Activated CD8-positive, alpha-beta memory T cell treated with anti-CD3 and anti-CD28 coated beads, Interleukin-2, amount 50 U/mL, for 24 hours (primary cell): ENCODE measurements around the gene ZNF791.
"Not testable (repeated sequence)": the region's sequence is repeated elsewhere in the genome, so short reads cannot be mapped to it uniquely, and the experiment has no call there.

Source experiments
- DNase-seq: peaks from one replicate; pipeline ENCODE4 v3.0.0-alpha.2; 2020; ENCODE audit errors: extremely low read depth

The ZNF791 gene

DNA sequence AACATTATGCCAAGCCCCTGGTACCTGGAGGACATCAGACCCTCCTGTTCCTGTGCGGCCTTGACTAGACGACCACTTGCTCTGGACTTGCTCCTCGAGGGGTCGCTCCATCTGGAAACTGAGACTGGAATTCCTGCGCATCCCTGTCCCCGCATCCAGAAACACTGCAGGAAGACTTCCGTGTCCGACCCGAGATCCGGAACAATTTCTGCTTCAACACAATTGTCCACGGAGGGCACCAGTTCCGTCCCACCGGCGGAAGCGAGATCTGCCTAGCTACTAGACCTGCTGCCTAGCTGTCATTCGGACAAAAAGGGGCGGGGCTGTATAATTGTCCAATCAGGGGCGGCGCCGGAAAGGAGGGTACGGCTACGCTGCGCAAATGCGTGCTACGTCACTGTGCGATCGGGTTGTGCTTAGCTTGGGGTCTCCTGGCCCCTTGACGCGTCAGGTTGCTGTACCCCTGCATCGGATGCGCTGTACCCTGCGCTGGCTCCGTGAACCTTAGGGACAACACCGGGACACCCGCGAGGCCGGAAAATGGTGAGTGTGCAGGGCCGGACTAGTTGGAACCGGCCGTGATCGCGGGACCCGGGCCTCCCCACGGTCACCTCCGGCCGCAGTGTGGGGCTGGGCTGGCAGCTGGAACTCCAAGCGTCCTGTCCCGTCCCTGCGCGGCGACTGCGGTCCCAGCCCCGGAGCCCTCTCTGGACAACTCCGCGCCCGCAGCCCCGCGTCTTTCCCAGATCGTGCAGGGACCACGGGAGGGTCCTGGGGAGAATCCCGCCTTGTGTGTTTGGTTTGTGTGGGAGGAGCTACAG lies at the start of gene ZNF791, which contains the start of gene ZNF490:
TSS of gene ZNF791 (plus strand) at position 381 of the 821 bp plus-strand sequence. CDS start at position 541, 160 bp downstream.
TSS of gene ZNF490 (minus strand) at position 274 of the 821 bp plus-strand sequence. CDS start at position 141, 133 bp downstream.
- peak; percentile 99 for DNase-seq

DNA sequence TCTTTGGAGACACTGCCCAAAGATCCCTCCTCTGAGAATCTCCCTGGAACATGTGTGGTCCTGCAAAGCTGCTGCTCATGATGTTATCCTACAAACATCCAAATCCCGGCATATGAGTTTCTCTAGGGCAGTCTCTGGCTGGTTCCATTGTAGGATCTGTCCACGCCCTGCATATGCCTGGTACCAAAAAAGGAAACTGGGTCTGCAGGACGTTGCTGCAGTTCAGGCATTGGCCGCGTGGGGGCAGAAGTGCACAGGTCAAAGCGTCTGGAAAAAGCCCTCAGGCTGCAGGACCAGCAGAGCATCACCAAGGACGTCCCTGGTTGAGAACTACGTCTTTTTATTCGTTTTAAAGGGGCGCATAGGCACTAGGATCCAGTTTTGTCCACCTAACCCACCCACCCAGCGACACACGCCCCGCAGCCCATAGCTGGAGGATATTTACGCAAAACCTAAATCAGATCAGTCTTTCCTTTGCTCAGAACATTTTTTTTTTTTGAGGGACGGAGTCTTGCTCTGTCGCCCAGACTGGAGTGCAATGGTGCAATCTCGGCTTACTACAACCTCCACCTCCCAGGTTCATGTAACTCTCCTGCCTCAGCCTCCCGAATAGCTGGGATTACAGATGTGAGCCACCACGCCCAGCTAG lies 46.6 kb upstream of the ZNF791 start:
- peak; percentile 78 for DNase-seq

DNA sequence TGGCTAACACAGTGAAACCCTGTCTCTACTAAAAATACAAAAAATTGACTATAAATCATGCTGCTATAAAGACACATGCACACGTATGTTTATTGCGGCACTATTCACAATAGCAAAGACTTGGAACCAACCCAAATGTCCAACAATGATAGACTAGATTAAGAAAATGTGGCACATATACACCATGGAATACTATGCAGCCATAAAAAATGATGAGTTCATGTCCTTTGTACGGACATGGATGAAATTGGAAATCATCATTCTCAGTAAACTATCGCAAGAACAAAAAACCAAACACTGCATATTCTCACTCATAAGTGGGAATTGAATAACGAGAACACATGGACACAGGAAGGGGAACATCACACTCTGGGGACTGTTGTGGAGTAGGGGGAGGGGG lies 44.3 kb upstream of the ZNF791 start:
- not testable (repeated sequence) for DNase-seq

DNA sequence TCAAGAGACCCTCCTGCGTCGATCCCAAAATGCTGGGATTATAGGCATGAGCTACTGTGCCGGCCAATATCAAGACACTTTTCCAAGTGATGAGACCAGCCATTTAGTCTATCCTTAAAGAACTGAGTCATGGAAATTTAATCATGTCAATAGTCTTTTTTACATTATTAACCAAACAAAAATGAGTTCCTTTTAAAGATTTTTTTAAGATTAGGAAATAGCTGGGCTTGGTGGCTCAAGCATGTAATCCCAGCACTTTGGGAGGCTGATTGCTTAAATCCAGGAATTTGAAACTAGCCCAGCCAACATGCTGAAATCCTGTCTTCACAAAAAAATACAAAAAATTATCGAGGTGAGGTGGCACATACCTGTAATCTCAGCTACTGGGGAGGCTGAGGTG lies 42.8 kb upstream of the ZNF791 start:
- no peak for DNase-seq

DNA sequence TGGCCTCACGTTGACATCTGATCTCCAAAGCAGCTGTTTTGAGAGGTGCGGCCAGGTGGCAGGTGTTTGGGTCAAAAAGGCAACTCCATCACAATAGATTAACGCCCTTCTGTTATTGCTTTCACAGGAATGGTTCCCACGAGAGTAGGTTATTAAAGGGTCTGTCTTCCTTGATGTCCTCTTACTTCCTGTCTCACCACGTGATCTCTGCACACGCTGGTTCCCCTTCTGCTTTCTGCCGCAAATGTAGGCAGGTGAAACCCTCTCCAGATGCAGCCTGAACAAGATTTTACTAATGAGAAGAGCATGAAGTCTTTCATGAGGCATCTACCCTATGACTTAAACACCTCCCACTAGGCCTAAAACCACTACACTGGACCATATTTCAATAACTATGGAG lies 36.7 kb upstream of the ZNF791 start:
- DNase-seq: no peak

DNA sequence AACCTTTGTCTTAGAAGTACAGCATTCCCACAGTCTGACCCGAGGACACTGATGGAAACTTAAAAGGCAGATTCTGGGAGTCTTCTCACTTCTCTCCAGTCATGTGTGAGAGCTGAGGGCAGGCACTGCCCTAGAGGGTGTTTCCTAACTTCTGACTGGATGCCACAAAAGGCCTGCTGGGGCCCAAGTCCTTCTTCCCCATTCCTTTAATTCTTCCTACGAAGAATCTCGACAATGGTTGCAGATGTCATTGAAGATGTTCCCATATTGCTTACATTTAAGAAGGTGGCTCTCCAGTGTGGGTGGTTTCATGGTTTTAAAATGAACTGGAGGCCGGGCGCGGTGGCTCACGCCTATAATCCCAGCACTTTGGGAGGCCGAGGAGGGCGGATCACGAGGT lies 32.1 kb upstream of the ZNF791 start:
- no peak for DNase-seq

DNA sequence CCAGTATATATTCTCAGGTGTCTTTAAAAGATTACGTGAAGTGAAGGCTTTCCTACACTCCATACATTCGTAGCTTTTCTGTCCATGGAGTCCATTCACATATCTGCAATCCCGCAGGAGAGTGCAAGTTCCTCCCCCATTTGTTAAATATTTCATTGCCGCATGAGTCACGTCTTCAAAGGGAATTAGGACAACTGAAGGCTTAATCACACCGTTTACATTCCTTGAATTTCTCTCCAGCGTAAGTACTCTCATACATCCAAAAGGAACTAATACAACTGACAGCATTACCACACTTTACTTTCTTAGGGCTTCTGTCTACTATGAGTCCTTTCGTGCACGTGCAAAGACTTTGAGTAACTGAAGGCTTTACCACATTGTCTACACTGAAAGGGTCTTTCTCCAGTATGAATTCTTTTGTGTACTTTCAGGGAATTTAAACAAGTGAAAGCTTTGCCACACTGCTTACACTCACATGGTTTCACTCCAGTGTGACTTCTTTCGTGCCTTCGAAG lies 30.5 kb upstream of the ZNF791 start:
- no peak for DNase-seq

DNA sequence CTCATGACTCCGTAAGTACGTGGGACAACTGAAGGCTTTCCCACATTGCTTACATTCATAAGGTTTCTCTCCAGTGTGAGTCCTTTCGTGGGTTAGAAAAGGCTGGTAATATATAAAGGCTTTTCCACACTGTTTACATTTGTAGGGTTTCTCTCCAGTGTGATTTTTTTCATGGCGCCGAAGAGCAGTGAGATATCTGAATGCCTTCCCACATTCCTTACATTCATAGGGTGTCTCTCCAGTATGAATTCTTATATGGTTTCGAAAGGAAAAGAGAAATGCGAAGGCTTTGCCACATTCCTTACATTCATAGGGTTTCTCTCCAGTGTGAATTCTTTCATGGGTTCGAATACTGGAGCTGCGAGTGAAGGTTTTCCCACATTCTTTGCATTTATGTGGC lies 29.6 kb upstream of the ZNF791 start:
- no peak for DNase-seq

DNA sequence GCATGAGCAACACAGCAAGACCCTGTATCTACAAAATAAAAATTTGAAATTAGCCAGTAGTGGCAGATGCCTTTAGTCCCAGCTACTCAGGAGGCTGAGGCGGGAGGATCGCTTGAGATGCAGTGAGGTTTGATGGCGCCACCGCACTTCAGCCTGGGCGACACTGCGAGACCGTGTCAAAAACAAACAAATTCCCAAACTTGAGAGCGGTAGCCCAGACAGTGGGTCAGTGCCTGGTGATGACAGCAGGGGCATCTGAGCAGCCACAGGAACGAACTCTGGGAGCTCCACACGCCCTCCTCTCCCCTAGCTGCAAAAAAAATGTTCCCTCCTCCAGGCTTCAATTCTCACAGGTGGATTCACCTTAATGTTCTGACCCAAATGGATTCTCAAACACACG lies 14.2 kb upstream of the ZNF791 start:
- DNase-seq: no peak

DNA sequence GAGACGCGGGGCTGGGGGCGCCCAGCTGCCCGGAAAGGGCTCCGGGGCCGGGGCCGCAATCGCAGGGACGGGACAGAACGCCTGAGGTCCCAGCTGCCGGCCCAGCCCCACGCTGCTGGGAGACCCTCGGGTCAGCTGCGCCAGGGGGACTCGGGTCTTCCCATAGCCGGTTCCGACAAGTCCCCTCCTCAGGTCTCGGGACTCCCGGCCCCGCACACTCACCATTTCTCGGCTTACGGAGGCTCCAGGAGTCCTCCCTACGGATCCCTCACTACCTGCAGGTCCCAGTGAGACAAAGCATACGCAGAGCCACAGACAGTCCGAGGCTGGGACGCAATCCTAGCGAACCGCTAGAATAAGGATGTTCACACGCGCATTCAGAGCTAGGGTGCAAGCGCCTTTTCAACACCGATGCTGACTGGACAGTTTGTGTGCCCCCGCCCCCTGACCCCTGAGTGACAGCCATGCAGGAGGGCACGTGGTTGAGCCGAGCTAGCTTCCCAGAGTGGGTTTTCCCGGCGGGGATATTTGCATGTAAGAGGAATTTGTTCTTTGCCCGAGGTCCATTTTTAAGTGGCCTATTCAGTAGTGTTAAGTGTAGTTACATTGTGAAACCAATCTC lies 13.7 kb upstream of the ZNF791 start:
- DNase-seq: no peak

DNA sequence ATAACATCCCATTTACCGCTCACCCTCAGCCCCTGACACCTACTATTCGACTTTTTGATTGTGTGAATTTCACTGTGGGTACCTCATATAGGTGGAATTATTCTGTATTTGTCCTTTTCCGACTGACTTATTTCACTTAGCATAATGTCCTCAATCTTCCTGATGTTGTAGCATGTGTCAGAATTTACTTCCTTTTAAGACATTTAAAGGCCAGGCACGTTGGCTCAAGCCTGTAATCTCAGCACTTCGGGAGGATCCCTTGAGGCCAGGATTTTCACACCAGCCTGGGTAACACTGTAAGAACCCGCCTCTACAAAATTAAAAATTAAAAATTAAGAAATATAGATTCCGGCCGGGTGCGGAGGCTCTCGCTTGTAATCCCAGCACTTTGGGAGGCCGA lies 13.1 kb upstream of the ZNF791 start:
- DNase-seq: no peak

DNA sequence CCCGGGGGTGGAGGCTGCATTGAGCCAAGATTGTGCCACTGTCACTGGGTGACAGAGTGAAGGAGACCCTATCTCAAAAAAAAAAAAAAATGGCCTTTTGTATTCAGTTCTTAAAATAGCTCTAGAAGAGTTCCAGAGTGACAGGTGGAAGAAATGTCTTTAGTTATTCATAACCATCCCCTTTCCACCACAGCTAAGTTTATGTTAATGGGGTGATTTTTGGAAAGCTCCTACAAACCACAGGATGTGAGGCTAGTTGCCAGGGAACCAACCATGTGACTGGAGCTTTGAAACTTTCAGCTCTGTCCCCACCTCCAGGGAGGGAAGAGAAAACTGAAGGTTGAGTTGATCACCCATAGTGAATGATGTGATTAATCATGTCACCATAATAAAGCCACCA lies 7.0 kb upstream of the ZNF791 start:
- DNase-seq: no peak

DNA sequence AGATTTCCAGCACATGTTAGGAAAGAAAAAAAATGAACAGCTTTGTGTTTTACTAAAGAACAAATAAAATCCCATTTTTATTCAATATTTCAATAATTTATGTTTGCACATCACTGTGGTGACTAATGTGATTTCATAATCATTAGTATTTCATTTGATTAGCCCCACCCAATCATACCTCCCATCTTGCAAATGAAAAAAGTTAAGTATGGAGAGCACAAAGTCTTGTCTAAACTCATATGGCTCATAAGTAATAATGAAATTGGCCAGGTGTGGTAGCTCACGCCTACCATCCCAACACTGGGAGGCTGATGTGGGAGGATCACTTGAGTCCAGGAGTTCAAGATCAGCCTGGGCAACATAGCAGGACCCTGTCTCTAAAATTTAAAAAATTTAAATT lies 3.9 kb upstream of the ZNF791 start:
- DNase-seq: no peak

DNA sequence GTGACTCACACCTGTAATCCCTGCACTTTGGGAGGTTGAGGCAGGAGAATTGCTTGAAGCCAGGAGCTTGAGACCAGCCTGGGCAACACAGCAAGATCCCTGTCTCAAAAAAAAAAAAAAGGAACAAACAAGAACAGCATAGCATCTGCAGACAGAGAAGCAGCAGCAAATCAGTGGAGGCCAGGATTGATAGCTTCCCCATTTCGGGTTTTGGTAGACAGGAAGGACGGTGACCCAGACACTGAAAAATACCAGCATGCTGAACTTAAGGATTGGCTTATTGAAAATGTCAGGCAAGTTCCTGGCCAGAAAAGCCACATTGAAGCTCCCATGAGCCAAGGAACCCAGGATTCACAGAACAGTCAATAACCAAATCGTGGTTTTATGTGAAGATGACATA lies 3.1 kb upstream of the ZNF791 start:
- DNase-seq: no peak

DNA sequence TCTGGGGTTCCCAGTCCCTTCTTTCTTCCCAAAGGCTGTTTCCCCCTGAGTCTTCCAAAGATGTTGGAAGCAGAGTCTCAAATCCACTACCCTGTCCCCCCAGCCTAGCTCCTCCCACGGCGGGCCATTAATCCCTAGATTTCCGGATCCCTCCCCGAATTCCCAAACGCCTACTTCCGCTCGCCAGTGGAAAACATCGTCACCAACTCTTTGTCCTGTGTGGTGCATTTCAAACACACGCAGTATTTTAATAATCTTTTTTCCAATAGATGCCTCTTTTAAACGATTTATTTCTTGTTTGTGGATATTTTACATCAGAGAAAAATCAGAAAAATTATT lies 610 bp downstream of the ZNF791 start:
- no peak for DNase-seq

DNA sequence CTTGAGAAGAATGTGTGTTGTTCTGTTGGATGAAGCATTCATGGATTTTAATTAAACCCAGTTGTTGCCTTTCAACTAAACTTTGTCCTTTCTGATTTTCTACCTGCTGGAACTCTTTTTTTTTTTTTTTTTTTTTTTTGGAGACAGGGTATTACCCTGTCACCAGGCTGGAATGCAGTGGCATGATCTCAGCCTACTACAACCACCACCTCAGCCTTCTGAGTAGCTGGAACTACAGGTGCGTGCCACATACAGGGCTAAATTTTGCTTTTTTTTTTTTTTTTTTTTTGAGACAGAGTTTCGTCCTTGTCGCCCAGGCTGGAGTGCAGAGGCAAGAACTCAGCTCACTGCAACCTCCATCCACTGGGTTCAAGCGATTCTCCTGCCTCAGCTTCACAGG lies 6.9 kb downstream of the ZNF791 start:
- DNase-seq: no peak

DNA sequence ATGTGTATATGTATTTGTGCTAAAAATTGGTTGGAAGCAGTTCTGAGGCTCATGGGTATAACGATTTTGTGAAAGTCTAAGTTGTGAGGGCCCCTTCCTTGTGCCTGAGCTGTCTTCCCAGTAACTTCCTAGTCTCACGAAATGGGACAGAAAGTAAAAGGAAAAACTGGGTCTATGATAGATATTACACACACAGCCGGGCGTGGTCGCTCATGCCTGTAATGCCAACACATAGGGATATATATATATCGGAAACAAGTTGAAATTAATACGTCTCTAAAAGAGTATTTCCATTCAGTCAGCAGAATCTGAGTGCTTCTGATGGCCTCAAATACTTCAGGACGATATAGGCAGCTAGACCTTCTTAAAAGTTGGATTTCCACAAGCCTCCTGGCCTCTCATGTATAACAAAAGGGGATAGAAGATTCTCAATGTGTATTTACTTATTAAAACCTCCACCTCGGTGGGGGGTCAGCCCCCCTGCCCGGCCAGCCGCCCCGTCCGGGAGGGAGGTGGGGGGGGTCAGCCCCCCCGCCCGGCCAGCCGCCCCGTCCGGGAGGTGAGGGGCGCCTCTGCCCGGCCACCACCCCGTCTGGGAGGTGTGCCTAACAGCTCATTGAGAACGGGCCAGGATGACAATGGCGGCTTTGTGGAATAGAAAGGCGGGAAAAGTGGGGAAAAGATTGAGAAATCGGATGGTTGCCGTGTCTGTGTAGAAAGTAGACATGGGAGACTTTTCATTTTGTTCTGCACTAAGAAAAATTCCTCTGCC lies 10.7 kb downstream of the ZNF791 start:
- not testable (repeated sequence) for DNase-seq

DNA sequence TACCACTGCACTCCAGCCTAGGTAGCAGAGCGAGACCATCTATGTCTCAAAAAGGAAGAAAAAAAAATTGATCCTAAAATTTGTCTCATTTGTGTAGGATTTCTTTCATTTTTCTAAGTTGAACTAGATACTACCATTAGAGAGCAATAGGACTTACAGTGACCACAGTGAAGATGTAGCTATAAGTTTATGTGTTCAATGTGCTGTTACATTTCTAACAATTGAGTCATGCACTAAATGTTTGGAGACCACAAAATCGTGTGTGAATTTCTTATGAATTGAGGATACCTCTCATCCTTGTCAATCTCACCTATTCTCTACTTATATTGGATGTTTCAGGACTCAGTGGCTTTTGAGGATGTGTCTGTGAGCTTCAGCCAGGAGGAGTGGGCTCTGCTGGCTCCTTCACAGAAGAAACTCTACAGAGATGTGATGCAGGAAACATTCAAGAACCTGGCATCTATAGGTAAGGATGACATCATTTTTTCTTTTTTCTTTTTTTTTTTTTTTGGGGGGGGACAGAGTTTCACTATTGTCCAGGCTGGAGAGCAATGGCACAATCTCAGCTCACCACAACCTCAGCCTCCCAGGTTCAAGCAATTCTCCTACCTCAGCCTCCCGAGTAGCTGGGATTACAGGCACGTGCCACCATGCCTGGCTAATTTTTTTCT lies 12.8 kb downstream of the ZNF791 start:
- no peak for DNase-seq

DNA sequence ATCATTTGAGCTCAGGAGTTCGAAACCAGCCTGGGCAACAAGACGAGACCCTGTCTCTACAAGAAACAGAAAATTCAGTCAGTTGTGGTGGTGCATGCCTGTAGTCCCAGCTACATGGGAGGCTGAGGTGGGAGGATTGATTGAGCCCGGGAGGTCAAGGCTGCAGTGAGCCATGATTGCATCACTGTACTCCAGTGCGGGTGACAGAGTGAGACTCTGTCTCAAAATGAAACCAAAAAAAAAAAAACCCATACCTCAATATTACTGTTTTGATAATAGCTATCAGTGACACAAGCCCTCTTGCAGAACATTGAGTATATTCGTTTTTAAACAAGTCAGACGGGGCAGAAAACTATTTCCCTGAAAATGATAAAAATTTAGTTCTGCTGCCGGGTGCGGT lies 16.2 kb downstream of the ZNF791 start:
- DNase-seq: no peak

DNA sequence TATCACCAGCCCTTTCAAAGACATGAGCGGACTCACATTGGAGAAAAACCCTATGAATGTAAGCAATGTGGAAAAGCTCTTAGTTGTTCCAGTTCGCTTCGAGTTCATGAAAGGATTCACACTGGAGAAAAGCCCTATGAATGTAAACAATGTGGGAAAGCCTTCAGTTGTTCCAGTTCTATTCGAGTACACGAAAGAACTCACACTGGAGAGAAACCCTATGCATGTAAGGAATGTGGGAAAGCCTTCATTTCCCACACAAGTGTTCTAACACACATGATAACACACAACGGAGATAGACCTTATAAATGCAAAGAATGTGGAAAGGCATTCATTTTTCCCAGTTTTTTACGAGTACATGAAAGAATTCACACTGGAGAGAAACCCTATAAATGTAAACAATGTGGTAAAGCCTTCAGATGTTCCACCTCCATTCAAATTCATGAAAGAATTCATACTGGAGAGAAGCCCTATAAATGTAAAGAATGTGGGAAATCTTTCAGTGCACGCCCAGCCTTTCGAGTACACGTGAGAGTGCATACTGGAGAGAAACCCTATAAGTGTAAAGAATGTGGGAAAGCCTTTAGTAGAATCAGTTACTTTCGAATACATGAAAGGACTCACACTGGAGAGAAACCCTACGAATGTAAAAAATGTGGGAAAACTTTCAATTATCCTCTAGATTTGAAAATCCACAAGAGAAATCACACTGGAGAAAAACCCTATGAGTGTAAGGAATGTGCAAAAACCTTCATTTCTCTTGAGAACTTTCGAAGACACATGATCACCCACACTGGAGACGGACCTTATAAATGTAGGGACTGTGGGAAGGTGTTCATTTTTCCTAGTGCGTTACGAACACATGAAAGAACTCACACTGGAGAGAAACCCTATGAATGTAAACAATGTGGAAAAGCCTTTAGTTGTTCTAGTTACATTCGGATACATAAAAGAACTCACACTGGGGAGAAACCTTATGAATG lies 17.6 kb downstream of the ZNF791 start:
- DNase-seq: no peak
